HL-60 (cell line): ENCODE results near the gene CENPV.

Source experiments
- DNase-seq, 2 experiments: peaks; one replicate each; pipeline ENCODE4 v3.0.0-alpha.2; 2010 to 2020; ENCODE audit warnings: low read depth in 1 of 2, low spot score in 1 of 2
- H3K27ac ChIP-seq: fragments of 250-450 bp; sonication (Bioruptor Pico); replicated peaks from 2 replicates; pipeline ENCODE4 v1.5.1; 2020; ENCODE audit warnings: mild to moderate bottlenecking, moderate library complexity
- H3K27me3 ChIP-seq: fragments of 250-450 bp; sonication (Bioruptor Pico); 2 replicates; pipeline ENCODE4 v1.5.1; 2021; ENCODE audit warnings: mild to moderate bottlenecking, moderate library complexity; ENCODE audit not compliant: insufficient read depth, poor library complexity, severe bottlenecking
- H3K4me3 ChIP-seq: replicated peaks from 2 replicates; pipeline ENCODE4 v1.5.1; 2011; ENCODE audit warnings: mild to moderate bottlenecking, control low read depth, low read length; ENCODE audit not compliant: insufficient read depth
- GABPA ChIP-seq: IDR thresholded peaks from 2 replicates; pipeline ENCODE4 v1.6.1; 2012; ENCODE audit warnings: low read depth
- POLR2AphosphoS5 ChIP-seq: IDR thresholded peaks from 2 replicates; pipeline ENCODE4 v1.6.1; 2012; ENCODE audit warnings: low read depth
- SPI1 ChIP-seq: IDR thresholded peaks from 2 replicates; pipeline ENCODE4 v1.6.1; 2012; ENCODE audit warnings: low read depth, mild to moderate bottlenecking, borderline replicate concordance
- TF ChIP-seq, protein P1 (sequence below): IDR thresholded peaks from 2 replicates; pipeline ENCODE4 v1.6.1; 2012; ENCODE audit warnings: low read depth; ENCODE audit not compliant: insufficient replicate concordance
- TF ChIP-seq, protein P2 (sequence below): IDR thresholded peaks from one replicate; pipeline ENCODE4 v1.5.1; 2011; ENCODE audit warnings: low read length, control low read depth, inconsistent platforms; ENCODE audit not compliant: insufficient read depth

The CENPV gene

DNA sequence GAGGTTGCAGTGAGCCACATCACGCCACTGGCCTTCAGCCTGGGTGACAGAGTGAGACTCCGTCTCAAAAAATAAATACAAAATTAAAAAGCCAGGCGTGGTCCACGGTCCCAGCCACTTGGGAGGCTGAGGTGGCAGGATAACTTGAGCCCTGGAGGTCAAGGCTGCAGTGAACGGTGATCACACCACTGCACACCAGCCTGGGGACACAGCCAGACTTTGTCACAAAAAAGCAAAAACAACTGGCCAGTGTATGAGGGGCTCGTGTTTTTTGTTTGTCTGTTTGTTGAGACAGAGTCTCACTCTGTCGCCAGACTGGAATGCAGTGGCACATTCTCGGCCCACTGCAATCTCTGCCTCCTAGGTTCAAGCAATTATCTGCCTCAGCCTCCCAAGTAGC, 26.4 kb upstream of the CENPV start:
- Histone ChIP-seq H3K27ac (no peak overlapping the region), H3K27me3 (no peaks in the 10 kb centered on the region), H3K4me3 (no peak overlapping the region)
- no peak for DNase-seq
- TF ChIP-seq POLR2AphosphoS5, result no peak
- TF ChIP-seq, protein P1, sequence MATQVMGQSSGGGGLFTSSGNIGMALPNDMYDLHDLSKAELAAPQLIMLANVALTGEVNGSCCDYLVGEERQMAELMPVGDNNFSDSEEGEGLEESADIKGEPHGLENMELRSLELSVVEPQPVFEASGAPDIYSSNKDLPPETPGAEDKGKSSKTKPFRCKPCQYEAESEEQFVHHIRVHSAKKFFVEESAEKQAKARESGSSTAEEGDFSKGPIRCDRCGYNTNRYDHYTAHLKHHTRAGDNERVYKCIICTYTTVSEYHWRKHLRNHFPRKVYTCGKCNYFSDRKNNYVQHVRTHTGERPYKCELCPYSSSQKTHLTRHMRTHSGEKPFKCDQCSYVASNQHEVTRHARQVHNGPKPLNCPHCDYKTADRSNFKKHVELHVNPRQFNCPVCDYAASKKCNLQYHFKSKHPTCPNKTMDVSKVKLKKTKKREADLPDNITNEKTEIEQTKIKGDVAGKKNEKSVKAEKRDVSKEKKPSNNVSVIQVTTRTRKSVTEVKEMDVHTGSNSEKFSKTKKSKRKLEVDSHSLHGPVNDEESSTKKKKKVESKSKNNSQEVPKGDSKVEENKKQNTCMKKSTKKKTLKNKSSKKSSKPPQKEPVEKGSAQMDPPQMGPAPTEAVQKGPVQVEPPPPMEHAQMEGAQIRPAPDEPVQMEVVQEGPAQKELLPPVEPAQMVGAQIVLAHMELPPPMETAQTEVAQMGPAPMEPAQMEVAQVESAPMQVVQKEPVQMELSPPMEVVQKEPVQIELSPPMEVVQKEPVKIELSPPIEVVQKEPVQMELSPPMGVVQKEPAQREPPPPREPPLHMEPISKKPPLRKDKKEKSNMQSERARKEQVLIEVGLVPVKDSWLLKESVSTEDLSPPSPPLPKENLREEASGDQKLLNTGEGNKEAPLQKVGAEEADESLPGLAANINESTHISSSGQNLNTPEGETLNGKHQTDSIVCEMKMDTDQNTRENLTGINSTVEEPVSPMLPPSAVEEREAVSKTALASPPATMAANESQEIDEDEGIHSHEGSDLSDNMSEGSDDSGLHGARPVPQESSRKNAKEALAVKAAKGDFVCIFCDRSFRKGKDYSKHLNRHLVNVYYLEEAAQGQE, result no peak
- TF ChIP-seq, protein P2, sequence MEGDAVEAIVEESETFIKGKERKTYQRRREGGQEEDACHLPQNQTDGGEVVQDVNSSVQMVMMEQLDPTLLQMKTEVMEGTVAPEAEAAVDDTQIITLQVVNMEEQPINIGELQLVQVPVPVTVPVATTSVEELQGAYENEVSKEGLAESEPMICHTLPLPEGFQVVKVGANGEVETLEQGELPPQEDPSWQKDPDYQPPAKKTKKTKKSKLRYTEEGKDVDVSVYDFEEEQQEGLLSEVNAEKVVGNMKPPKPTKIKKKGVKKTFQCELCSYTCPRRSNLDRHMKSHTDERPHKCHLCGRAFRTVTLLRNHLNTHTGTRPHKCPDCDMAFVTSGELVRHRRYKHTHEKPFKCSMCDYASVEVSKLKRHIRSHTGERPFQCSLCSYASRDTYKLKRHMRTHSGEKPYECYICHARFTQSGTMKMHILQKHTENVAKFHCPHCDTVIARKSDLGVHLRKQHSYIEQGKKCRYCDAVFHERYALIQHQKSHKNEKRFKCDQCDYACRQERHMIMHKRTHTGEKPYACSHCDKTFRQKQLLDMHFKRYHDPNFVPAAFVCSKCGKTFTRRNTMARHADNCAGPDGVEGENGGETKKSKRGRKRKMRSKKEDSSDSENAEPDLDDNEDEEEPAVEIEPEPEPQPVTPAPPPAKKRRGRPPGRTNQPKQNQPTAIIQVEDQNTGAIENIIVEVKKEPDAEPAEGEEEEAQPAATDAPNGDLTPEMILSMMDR, result no peak
- no peak for TF ChIP-seq GABPA
- TF ChIP-seq SPI1, result no peak

DNA sequence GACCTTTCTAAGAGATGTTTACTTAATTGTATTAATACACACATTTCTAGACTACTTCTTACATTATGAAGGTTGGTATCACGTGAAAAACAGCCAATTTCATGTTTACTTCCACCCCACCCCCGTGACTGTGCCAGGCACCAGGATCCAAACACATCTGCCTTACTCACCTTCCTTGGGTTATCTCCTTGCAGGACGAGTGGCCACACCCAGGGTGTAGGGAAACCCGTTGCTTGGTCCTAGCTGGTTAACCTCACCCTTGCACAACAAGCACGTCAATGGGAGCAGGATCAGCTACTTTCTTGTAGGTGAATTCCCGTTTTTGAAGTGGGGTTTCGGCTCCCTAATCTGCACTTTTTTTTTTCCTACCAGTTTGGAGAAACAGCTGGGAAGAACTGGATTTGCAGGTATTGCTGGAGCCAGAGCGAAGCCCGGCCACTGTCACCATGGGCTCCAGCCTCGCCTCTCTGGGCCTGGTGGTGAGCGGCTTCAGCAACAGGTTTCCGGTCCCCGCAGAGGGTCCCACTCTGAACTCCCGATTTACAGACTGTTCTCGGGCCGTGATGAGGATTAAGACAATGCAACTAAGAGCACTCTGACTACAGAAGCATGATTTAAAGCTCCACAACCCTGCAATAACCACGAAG, 25.5 kb upstream of the CENPV start:
- TF ChIP-seq, protein P2, result no peak
- TF ChIP-seq, protein P1, result no peak
- TF ChIP-seq POLR2AphosphoS5, result no peak
- no peak for TF ChIP-seq SPI1
- no peak for TF ChIP-seq GABPA
- Histone ChIP-seq H3K4me3 (no peak overlapping the region), H3K27me3 (no peaks in the 10 kb centered on the region), H3K27ac (no peak overlapping the region)
- no peak for DNase-seq

DNA sequence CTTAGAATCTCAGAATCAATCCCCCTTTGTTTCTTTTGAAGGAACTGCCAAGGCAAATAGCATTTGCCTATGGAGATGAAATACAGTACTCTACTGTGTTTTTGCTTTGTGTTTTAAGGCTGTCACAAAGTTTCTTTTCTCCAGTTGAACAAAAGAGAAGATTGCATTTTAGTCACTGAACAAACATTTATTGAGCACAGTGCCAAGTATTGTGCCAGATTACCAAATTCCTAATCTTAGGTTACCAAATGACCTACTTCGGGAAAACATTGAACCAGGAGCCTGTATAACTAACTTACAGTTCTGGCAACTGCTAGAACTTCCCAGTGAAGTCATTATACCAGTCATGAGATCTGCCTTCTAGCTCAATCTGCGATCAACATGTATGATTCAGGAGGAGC, 24.7 kb upstream of the CENPV start:
- TF ChIP-seq SPI1 (no peak), GABPA (no peak), POLR2AphosphoS5 (no peak)
- TF ChIP-seq, protein P1, result no peak
- TF ChIP-seq, protein P2, result no peak
- no peak for DNase-seq
- H3K27ac ChIP-seq, result no peak overlapping the region
- H3K4me3 ChIP-seq, result no peak overlapping the region
- H3K27me3 ChIP-seq, result no peaks in the 10 kb centered on the region
